B cell (primary cell): ENCODE data around the gene CHST3. TPM values are rescaled to one million over a fixed set of nuclear protein-coding genes. Genes with fewer than 3 reads are reported as not detected.

Experiments used
- ATAC-seq: fragments of 200-7000 bp; cut with Tn5 transposase; one replicate; pipeline ENCODE4 v1.10.0; 2021; ENCODE audit warnings: low read depth, mild to moderate bottlenecking, moderate number of reproducible peaks, moderate library complexity
- CTCF ChIA-PET: fragments of 350-600 bp; sonication (Branson Sonifier 250); formaldehyde crosslinking; loops from one replicate; lab custom pipeline; 2021; ENCODE audit warnings: antibody characterized with exemption, inconsistent platforms; lab: Charles Lee
- POLR2A ChIA-PET: fragments of 350-600 bp; sonication (Branson Sonifier 250); formaldehyde crosslinking; loops from one replicate; lab custom pipeline; 2021; ENCODE audit warnings: antibody characterized with exemption; lab: Charles Lee
- DNase-seq: peaks from one replicate; pipeline ENCODE4 v3.0.0; 2013
- H2AFZ ChIP-seq: 2 replicates; pipeline ENCODE4 v1.6.1; 2012; ENCODE audit warnings: mild to moderate bottlenecking, low read depth, low read length; ENCODE audit not compliant: insufficient read depth, poor library complexity, severe bottlenecking
- H3K27ac ChIP-seq, 2 donors: 1 replicate in 1 of 2; 2 replicates in 1 of 2; pipeline ENCODE4 v1.5.1; 2012 to 2013; ENCODE audit warnings: low read length in 2 of 2, mild to moderate bottlenecking in 2 of 2, moderate library complexity in 1 of 2
- H3K27me3 ChIP-seq, 4 experiments: fragments of 200-600 bp in 1 of 4; sonication (generic) in 1 of 4; replicated peaks in 1 of 4; 1 replicate in 2 of 4; 2 replicates in 2 of 4; pipeline versions ENCODE4 v1.6.1 to v1.7.0; 2013 to 2016; ENCODE audit warnings: low read length in 3 of 4, mild to moderate bottlenecking in 2 of 4, mixed read lengths in 1 of 4, moderate library complexity in 1 of 4; ENCODE audit not compliant: insufficient read depth in 4 of 4, control insufficient read depth in 3 of 4; ENCODE audit errors: control extremely low read depth in 1 of 4
- H3K36me3 ChIP-seq, 2 experiments: replicated peaks in 1 of 2; 1 replicate in 1 of 2; 2 replicates in 1 of 2; pipeline versions ENCODE4 v1.6.1 to v1.7.1; 2013; ENCODE audit warnings: low read length in 1 of 2; ENCODE audit not compliant: insufficient read depth in 2 of 2, control insufficient read depth in 1 of 2; ENCODE audit errors: control extremely low read depth in 1 of 2, extremely low read depth in 1 of 2
- H3K4me1 ChIP-seq, 2 donors: fragments of 200-600 bp in 1 of 2; sonication (generic) in 1 of 2; 1 replicate in 1 of 2; 2 replicates in 1 of 2; pipeline versions ENCODE4 v1.5.1 to v1.6.1; 2013 to 2017; ENCODE audit warnings: low read length in 2 of 2; ENCODE audit not compliant: control insufficient read depth in 2 of 2, insufficient read depth in 2 of 2
- H3K4me2 ChIP-seq: replicated peaks from 2 replicates; pipeline ENCODE3; 2012; ENCODE audit warnings: mild to moderate bottlenecking, low read depth, low read length; ENCODE audit not compliant: poor library complexity, severe bottlenecking
- H3K4me3 ChIP-seq, 5 experiments: fragments of 200-600 bp in 1 of 5; sonication (generic) in 1 of 5; 1 replicate in 3 of 5; 2 replicates in 2 of 5; pipeline versions ENCODE4 v1.5.1 to v1.7.0; 2011 to 2016; ENCODE audit warnings: low read length in 4 of 5, mild to moderate bottlenecking in 4 of 5, low read depth in 2 of 5, control low read depth in 1 of 5, moderate library complexity in 1 of 5; ENCODE audit not compliant: insufficient read depth in 1 of 5; ENCODE audit errors: control extremely low read depth in 1 of 5, extremely low read depth in 1 of 5
- H3K79me2 ChIP-seq: fragments of 200-600 bp; sonication (generic); one replicate; pipeline ENCODE4 v1.6.0; 2016; ENCODE audit warnings: low read length; ENCODE audit not compliant: control insufficient read depth, insufficient read depth
- H3K9ac ChIP-seq: fragments of 200-600 bp; sonication (generic); 2 replicates; pipeline ENCODE4 v1.6.1; 2017; ENCODE audit warnings: mild to moderate bottlenecking, low read length, moderate library complexity
- H3K9me3 ChIP-seq, 3 donors: one replicate each; pipeline versions ENCODE4 v1.6.1 to v1.7.1; 2013; ENCODE audit warnings: low read length in 2 of 3; ENCODE audit not compliant: control insufficient read depth in 2 of 3, insufficient read depth in 1 of 3; ENCODE audit errors: control extremely low read depth in 1 of 3
- H4K20me1 ChIP-seq: 2 replicates; pipeline ENCODE4 v1.6.0; 2012; ENCODE audit warnings: mild to moderate bottlenecking, low read length; ENCODE audit not compliant: insufficient read depth, control insufficient read depth, poor library complexity, severe bottlenecking
- H3K27ac Mint-ChIP-seq: one replicate; pipeline ENCODE4 v1.8.0; 2021; ENCODE audit warnings: mixed read lengths
- H3K27me3 Mint-ChIP-seq: one replicate; pipeline ENCODE4 v1.8.0; 2021; ENCODE audit warnings: mixed read lengths
- H3K4me1 Mint-ChIP-seq: one replicate; pipeline ENCODE4 v1.8.0; 2021; ENCODE audit warnings: mixed read lengths
- H3K4me3 Mint-ChIP-seq: one replicate; pipeline ENCODE4 v1.8.0; 2021; ENCODE audit warnings: mixed read lengths
- H3K9me3 Mint-ChIP-seq: one replicate; pipeline ENCODE4 v1.8.0; 2022; ENCODE audit warnings: mixed read lengths; ENCODE audit not compliant: insufficient read depth
- EZH2 ChIP-seq: IDR thresholded peaks from 2 replicates; pipeline ENCODE4 v1.6.1; 2012; ENCODE audit warnings: borderline replicate concordance, low read depth, mild to moderate bottlenecking, moderate library complexity, low read length; ENCODE audit not compliant: insufficient read depth, poor library complexity, severe bottlenecking
- WGBS: methylation state at CpG from one replicate; pipeline ENCODE4 v1.1.5; 2013; ENCODE audit warnings: missing lambda C conversion rate; ENCODE audit not compliant: insufficient coverage; 5-methylcytosine and 5-hydroxymethylcytosine counted together
- intact Hi-C: fragments of 100-400 bp; cut with micrococcal nuclease; formaldehyde crosslinking; loops from one replicate; pipeline ENCODE4 v1.10.0; 2022
- polyA plus RNA-seq: library from polyadenylated mRNA; depleted of rRNA; stranded (reverse); fragments of >200 nt; gene quantifications from 2 replicates; pipeline ENCODE4 v1.2.3, GENCODE V29; 2012
- total RNA-seq, 2 donors: library from RNA; stranded (reverse); fragments of 120-200 nt in 1 of 2; gene quantifications; 1 replicate in 1 of 2; 2 replicates in 1 of 2; pipeline versions ENCODE4 v1.2.3 to v1.2.4, GENCODE V29; 2013 to 2022
- TF ChIP-seq, protein P1 (sequence below): fragments of 200-600 bp; IDR thresholded peaks from one replicate; pipeline ENCODE4 v1.8.0; 2022; ENCODE audit warnings: antibody characterized with exemption, mild to moderate bottlenecking

CHST3 gene
- total and polyA plus RNA-seq, 2 donors (not counting 1 experiment from before 2014, with no cell fraction given), result 0.01 TPM; not detected in 1

DNA sequence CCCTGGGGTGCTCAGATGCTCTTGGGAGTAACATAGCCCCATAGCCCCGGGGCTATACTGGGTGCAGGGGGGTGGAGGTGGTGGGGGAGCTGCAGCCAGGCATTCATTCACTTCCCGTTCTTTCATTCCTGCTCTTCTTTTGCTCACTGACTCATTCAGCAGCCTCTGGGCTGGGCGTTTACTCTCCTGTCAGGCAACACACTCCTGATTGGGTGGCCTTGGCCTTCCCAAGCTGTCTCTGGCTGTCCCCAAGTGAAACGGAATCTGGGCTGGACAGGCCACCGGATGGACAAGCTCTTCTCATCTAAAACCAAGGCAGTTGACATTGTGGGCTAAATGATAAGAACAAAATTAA is 34.6 kb downstream of the CHST3 start:
- no peaks in the 10 kb centered on the region for H3K36me3 ChIP-seq
- H3K79me2 ChIP-seq, result no peaks in the 10 kb centered on the region
- POLR2A ChIA-PET, result no interaction called here

DNA sequence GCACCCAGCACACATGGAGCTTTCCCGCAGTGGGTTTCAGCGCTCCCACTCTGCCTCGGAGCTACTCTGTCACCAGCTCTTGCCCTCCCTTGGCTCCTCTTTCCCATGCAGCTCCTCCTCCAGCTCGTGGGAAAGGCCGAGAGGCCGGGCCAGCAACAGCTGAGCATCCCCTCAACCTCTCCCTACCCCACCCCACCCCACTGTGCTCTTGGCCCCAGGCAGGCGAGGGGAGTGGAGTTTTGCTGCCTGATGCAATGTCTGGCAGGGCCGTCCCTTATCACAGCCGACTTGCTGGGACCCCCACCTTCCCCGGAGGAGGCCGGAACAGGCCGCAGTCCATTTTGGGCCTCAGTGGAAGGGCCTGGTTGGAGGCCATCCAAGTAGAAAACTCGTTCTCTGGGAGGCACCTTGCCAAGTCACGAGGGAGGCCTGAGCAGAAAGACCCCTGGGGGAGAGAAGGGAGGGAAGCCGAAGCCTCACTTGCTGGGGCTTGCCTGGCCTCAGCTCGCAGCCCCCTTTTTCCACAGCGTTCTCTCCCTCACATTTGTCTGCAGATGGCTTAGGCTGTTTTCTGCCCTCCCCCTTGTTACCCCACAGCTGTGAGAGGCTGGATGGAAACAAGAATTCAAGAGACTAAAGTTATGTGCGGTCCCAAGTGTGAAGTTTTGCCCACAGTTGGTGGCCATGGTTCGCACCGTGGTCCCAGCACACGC is 35.3 kb downstream of the CHST3 start:
- intact Hi-C loops, result no loop called here
- ATAC-seq (peak; percentile 41), DNase-seq (no peak)
- no peaks in the 10 kb centered on the region for H3K36me3 ChIP-seq
- H3K27me3 ChIP-seq, result peaks cover 0 to 3% (median 0%) of the 10 kb centered on the region in 4 experiments
- peaks cover 18 to 21% of the 10 kb centered on the region in 2 donors for H3K4me1 ChIP-seq
- H3K27me3 Mint-ChIP-seq, result peaks cover 7% of the 10 kb centered on the region
- no peak overlapping the region for H3K9ac ChIP-seq
- POLR2A ChIA-PET, result no interaction called here
- no peak overlapping the region for H2AFZ ChIP-seq
- TF ChIP-seq EZH2, result no peak
- TF ChIP-seq, protein P1, sequence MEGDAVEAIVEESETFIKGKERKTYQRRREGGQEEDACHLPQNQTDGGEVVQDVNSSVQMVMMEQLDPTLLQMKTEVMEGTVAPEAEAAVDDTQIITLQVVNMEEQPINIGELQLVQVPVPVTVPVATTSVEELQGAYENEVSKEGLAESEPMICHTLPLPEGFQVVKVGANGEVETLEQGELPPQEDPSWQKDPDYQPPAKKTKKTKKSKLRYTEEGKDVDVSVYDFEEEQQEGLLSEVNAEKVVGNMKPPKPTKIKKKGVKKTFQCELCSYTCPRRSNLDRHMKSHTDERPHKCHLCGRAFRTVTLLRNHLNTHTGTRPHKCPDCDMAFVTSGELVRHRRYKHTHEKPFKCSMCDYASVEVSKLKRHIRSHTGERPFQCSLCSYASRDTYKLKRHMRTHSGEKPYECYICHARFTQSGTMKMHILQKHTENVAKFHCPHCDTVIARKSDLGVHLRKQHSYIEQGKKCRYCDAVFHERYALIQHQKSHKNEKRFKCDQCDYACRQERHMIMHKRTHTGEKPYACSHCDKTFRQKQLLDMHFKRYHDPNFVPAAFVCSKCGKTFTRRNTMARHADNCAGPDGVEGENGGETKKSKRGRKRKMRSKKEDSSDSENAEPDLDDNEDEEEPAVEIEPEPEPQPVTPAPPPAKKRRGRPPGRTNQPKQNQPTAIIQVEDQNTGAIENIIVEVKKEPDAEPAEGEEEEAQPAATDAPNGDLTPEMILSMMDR, result no peak
- H3K79me2 ChIP-seq, result no peaks in the 10 kb centered on the region
- H3K27ac Mint-ChIP-seq, result peak overlapping the region; percentile 38
- H3K4me2 ChIP-seq, result no peak overlapping the region
- no peaks in the 10 kb centered on the region for H3K9me3 Mint-ChIP-seq
- H3K9me3 ChIP-seq, result no peaks in the 10 kb centered on the region
- peaks cover 21% of the 10 kb centered on the region for H3K4me1 Mint-ChIP-seq
- WGBS, result 55% methylated on average over 16 of the region's 21 CpGs
- H3K27ac ChIP-seq, result no peak overlapping the region
- no peak overlapping the region for H3K4me3 ChIP-seq
- CTCF ChIA-PET, result no interaction called here
- H3K4me3 Mint-ChIP-seq, result no peak overlapping the region
- H4K20me1 ChIP-seq, result no peaks in the 10 kb centered on the region

More for the DNA sequence above, 34.6 kb downstream of the CHST3 start:
- intact Hi-C loops, result no loop called here
- DNase-seq (no peak), ATAC-seq (no peak)
- H2AFZ ChIP-seq, result no peak overlapping the region
- CTCF ChIA-PET, result interaction anchor here (1.3 kb wide), 1 partner anchor 103 kb away, joined by 3 read pairs; no protein-coding TSS in a partner anchor
- H3K9me3 Mint-ChIP-seq, result no peaks in the 10 kb centered on the region
- H3K27me3 Mint-ChIP-seq, result peaks cover 7% of the 10 kb centered on the region
- H3K9ac ChIP-seq, result no peak overlapping the region
- H3K4me1 ChIP-seq, result peaks cover 18 to 21% of the 10 kb centered on the region in 2 donors
- no peak overlapping the region for H3K4me2 ChIP-seq
- H3K4me3 Mint-ChIP-seq, result no peak overlapping the region
- peaks cover 21% of the 10 kb centered on the region for H3K4me1 Mint-ChIP-seq
- H3K27ac Mint-ChIP-seq, result no peak overlapping the region
- TF ChIP-seq EZH2, result no peak
- TF ChIP-seq, protein P1, result no peak
- no peak overlapping the region for H3K27ac ChIP-seq
- no peak overlapping the region for H3K4me3 ChIP-seq
- no peaks in the 10 kb centered on the region for H3K9me3 ChIP-seq
- no peaks in the 10 kb centered on the region for H4K20me1 ChIP-seq
- 64% methylated on average over 2 of the region's 5 CpGs for WGBS
- H3K27me3 ChIP-seq, result peaks cover 0 to 3% (median 0%) of the 10 kb centered on the region in 4 experiments
